C1 segment of cervical spinal cord (tissue), 14 donors: Measurements from ENCODE around the gene MALRD1.

Experiments
- DNase-seq, 14 donors: peaks; one replicate each; lab custom pipeline; 2025; lab: John Stamatoyannopoulos, UW

Gene MALRD1

GRCh38 chr10:19347621-19348020 is 299.0 kb downstream of the MALRD1 start:
- no peak for DNase-seq

- no peak for DNase-seq
Measured at GRCh38 chr10:19367176-19367575, 318.6 kb downstream of the MALRD1 start.

DNA sequence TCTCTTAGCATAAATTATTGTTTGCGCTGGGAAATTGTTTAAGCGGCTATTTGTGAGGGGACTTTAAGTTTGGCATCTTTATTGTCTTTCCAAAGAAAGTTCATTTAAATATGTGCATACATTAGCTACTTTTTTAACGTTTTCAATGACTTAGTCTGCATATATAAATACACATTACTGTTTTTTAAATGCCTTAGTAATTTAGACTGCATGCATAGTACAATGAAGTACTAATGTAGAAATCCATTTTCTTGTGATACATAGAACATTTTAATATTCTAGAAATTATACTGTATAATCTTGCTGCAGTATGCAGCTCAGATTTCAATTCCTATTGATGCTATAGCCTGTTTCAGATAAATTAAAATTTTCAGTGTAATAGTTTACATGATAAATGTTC is 325.4 kb downstream of the MALRD1 start:
- no peak for DNase-seq

- DNase-seq: no peak
Measured at GRCh38 chr10:19385846-19386450, 337.3 kb downstream of the MALRD1 start.

DNA sequence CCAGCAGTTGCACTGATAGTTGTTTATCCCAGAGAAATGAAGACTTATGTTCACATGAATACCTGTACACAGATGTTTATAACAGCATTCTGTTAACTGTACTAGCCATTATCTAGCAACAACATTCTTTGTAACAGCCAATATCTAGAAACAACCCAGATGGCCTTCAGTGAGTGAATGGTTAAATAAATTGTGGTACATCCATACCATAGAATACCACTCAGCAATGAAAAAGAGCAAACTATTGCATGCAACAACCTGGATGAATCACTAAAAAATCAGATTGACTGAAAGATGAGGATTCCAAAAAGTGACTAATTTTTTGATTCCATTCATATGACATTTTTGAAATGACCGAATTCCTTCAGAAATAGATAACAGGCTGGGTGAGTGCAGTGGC is 360.3 kb downstream of the MALRD1 start:
- no peak for DNase-seq

GRCh38 chr10:19411119-19411518 is 362.5 kb downstream of the MALRD1 start:
- no peak for DNase-seq

DNA sequence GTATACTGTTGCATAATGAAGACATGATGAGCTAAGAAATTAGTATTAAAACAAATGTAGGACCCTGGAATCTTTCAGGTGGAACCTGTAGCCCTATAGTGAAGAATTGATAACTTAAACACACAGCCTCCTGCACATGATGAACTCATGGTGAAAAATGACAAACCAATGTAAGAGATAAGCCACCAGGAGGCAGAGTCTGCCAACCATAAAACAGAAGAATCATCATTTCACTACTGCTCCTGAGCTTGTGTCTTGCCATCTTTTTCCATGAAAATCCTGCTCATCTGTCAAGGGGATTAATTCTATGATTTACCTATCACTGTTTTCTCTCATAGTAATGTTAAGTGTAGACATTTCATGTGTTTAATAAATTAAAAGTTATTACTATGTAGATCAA is 363.9 kb downstream of the MALRD1 start:
- DNase-seq: no peak

GRCh38 chr10:19416164-19416563 is 367.6 kb downstream of the MALRD1 start:
- DNase-seq: no peak

DNA sequence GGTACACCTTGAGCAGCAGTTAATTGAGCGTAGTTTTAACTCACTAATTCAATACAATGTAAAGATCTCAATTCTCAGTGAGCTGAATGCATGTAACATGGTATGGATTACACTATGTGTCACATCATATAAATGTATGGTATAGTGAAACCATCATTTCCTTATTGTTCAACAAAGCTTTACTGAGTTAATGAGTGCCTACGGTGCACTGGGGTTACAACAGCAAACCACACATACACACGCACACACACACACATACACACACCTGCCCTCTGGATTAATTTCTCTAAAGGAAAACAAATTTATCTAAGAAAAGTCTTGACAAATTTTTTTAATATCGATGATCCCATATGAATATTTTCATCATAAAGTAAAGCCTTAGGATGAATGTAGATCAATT is 369.1 kb downstream of the MALRD1 start:
- DNase-seq: no peak

- DNase-seq: no peak
Measured at GRCh38 chr10:19421674-19422073, 373.1 kb downstream of the MALRD1 start.

GRCh38 chr10:19426034-19426433 is 377.4 kb downstream of the MALRD1 start:
- no peak for DNase-seq

DNA sequence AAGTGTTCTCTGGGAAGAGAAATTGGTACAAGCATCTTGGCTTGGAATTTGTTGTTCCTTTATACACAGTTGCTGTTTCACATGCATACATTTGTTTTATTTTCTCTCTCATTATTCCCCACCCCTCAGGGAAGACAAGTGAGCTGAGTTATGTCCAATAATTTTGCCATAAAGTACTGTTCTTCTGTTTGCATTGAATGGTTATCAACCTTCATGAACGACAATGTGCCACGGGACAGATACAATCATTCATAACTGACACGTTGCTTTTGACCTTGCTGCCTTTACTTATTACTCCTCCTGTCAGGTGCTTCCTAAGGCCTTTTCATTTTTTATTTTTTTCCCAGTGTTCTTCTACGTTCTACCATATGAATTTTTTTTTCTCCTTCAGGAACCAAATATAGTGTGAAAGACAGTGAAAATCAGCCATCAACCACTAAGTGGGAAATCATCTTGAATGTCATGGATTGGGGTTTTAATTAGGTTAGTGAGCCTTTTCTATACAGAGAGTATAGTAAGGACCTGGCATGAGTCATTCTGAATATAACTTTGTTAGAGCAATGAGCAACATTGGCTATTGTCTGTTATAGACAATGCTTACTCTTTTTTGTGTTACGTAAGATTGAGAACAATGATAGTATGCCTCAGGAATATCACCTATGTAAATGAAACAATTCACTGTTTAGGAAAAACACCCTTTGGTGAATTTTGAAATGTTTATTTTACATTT is 383.2 kb downstream of the MALRD1 start:
- DNase-seq: no peak

GRCh38 chr10:19449860-19450259 is 401.3 kb downstream of the MALRD1 start:
- DNase-seq: no peak

DNA sequence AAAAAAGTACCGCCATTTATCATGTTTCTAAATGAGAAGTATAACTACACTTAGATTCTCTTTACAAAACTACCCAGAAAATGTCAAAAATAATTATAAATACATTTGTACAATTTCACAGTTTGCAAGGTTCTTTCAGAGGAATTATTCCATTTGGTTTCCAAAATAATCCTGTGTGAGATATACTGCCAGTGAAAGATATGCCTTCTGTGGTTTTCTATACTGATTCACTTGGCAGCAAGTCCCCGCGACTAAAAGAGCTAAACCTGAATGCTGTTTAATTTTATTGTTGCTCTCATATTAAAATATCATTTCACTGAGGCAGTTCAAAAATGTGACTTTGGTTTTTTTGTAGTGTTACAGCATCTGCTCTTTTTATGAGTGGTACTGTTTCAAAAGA is 402.8 kb downstream of the MALRD1 start:
- DNase-seq: no peak

DNA sequence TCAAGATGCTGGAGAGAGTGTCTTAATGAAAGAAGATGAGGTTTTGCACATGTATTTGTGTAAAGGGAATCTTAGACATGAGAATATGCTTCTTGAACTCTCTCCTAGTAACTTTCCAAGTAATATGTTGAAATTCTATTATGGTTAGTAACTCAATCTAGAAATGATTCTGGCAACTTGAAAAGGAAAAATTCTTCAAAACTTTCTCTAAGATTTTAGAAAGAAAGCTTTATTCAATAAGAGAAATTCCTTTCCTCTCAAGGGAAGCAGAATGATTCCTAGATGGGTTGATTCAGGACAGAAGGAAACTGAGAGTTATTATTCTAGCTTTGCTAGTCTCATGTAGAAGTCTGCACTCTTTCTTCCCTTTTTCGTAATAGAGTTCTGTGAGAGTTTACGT is 403.3 kb downstream of the MALRD1 start:
- no peak for DNase-seq

- no peak for DNase-seq
Measured at GRCh38 chr10:19453967-19454366, 405.4 kb downstream of the MALRD1 start.

DNA sequence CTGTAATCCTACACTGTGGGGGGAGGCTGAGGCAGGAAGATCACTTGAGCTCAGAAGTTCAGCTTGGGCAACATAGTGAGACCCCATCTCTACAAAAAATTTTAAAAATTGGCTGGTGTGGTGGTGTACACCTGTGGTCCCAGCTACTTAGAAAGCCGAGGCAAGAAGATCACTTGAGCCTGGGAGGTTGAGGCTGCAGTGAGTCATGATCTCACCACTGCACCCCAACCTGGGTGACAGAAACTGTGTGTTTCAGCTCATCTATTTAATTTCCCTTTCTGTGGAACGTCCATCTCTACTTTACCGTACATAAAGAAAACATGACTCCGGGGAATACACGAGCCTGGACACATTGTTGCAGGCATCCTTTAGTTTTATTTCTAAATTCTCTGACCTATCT is 413.0 kb downstream of the MALRD1 start:
- no peak for DNase-seq

DNA sequence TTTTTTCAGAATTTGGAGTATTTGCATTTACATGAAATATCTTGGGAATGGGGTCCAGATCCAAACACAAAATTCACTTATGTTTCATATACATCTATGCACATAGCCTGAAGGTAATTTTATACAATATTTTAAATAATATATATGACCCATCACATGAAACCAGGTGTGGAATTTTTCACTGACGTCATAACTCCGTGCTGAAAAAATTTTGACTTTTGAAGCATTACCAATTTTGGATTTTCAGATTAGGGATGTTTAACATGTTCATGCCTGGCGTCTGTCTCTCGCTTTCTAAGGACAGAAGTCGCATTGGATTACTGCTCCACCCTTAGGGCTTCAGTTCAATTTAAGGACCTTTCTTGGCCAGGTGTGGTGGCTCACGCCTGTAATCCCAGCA is 418.1 kb downstream of the MALRD1 start:
- DNase-seq: no peak

- DNase-seq: no peak
Measured at GRCh38 chr10:19468413-19468812, 419.8 kb downstream of the MALRD1 start.

DNA sequence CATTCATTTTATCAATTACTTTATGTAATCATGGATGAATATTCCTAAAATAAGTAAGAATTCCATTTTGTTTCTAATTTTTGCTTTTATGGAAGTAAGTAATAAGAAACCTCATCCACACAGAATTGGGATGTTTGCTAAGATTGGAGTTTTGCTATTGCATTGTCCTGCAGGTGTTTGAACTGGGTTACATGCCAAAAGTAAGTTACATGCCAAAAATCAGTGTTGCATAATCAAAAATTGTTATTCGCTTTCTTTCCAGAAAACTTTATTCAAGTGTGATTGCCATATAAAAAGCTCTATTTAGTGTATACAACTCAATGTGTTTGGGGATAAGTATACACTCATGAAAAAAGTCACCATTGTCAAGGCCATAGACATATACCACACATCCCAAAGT is 420.9 kb downstream of the MALRD1 start:
- no peak for DNase-seq

DNA sequence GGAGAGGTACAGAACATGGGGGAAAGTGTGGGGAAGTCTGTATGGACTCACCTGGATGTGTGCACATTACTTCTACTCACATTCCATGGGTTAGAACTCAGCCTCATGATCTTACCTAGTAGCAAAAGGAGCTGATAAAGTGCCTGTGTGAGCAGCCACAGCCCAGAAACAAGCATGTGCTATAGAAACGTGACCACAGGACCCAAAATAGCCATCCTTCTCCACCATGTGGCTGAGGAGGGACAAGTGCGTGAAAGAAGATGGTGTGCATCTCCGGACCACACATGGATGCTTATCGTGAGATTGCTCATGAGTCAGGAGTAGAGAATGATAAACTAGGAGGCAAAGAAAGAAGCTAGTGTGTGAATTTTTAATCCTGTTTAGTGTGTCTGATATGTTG is 431.3 kb downstream of the MALRD1 start:
- DNase-seq: no peak

GRCh38 chr10:19480353-19480752 is 431.8 kb downstream of the MALRD1 start:
- DNase-seq: no peak

GRCh38 chr10:19483421-19483820 is 434.8 kb downstream of the MALRD1 start:
- no peak for DNase-seq
